ENCODE data around the gene PLAAT4.
A peak's percentile ranks its signal among the peaks of the same experiment; 100 is the strongest.

PLAAT4 gene, protein sequence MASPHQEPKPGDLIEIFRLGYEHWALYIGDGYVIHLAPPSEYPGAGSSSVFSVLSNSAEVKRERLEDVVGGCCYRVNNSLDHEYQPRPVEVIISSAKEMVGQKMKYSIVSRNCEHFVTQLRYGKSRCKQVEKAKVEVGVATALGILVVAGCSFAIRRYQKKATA

DNA sequence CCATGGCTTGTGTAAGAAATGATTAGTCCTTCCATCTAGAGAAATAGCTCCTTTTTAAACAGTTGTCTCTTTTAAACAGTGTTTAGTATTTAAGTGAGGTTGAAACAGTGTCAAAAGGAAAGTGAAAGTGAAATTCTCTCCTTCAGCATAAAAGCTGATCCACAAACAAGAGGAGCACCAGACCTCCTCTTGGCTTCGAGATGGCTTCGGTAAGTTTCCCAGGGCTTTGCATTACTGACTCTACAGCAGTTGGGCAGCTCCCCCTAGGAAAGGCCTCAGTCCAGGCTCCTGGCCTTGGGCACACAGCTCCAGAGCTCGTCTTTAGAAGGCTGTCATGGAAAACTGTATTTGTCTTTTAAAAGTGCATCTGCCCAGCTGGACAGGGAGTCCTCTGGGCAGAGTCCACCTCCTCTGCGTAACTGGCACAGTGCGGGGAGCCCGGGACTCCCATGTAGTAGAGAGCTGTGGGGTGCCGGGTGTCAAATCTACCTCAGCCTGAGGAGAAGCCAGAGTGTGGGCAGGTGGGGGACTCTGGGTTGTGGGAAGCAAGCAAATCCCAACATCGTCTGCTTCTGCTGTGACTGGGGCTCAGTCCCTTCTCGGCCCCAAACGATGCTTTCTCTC is at the start of gene PLAAT4:
Gene PLAAT4 (plus strand): TSS at position 140 of the 624 bp plus-strand sequence. CDS start 61 bp downstream, at position 201.
- DNase-seq, result peak; percentile 53
- Histone ChIP-seq H3K27ac (no peak within 1 kb of the TSS), H3K27me3 (replicated peaks) (no peaks in the 10 kb centered on the region), H3K4me3 (ENCODE audit: low read depth, low read length) (peak within 1 kb of the TSS; percentile 22), H3K36me3 (replicated peaks) (no peaks in the 10 kb centered on the region)
- in situ Hi-C loops (cut with HindIII; ENCODE audit: low pct_ligation_motif_present, low sequenced_read_pairs), result no loop called here
- TF ChIP-seq, protein P1, sequence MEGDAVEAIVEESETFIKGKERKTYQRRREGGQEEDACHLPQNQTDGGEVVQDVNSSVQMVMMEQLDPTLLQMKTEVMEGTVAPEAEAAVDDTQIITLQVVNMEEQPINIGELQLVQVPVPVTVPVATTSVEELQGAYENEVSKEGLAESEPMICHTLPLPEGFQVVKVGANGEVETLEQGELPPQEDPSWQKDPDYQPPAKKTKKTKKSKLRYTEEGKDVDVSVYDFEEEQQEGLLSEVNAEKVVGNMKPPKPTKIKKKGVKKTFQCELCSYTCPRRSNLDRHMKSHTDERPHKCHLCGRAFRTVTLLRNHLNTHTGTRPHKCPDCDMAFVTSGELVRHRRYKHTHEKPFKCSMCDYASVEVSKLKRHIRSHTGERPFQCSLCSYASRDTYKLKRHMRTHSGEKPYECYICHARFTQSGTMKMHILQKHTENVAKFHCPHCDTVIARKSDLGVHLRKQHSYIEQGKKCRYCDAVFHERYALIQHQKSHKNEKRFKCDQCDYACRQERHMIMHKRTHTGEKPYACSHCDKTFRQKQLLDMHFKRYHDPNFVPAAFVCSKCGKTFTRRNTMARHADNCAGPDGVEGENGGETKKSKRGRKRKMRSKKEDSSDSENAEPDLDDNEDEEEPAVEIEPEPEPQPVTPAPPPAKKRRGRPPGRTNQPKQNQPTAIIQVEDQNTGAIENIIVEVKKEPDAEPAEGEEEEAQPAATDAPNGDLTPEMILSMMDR (IDR thresholded peaks at IDR 0.05; ENCODE audit: low read depth, low read length, missing control alignments), result peak; percentile 5

DNA sequence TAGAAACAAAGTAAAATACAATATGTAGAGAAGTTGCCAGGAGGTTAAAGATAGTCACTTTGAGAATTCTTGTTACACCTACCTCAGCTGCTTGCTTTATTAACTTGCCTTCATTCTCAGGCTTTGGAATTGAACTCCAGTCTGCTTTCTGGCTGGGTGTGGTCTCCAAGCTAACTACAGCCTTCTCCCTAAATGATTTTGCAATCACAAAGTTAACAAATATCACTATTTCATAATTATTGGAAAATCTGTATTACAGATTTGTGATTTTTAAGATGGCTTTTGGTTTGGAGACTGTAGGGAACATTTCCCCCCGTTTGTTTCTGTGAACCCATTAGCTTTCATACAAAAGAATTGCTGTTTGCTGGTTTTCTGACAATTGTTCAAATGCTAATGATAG is 47.8 kb upstream of the PLAAT4 start:
- no peak overlapping the region for H3K4me3 ChIP-seq (ENCODE audit: low read depth, low read length)
- H3K36me3 ChIP-seq (replicated peaks), result no peaks in the 10 kb centered on the region
- peaks cover 8% of the 10 kb centered on the region for H3K27me3 ChIP-seq (replicated peaks)
- no peak for DNase-seq
- no peak overlapping the region for H3K27ac ChIP-seq
- TF ChIP-seq, protein P1 (IDR thresholded peaks at IDR 0.05; ENCODE audit: low read depth, low read length, missing control alignments), result no peak
- in situ Hi-C loops (cut with HindIII; ENCODE audit: low pct_ligation_motif_present, low sequenced_read_pairs), result no loop called here

GRCh38 chr11:63489879-63490278 is 46.7 kb upstream of the PLAAT4 start:
- Histone ChIP-seq H3K27ac (no peak overlapping the region), H3K27me3 (replicated peaks) (peaks cover 8% of the 10 kb centered on the region), H3K36me3 (replicated peaks) (no peaks in the 10 kb centered on the region), H3K4me3 (ENCODE audit: low read depth, low read length) (no peak overlapping the region)
- in situ Hi-C loops (cut with HindIII; ENCODE audit: low pct_ligation_motif_present, low sequenced_read_pairs), result no loop called here
- TF ChIP-seq, protein P1 (IDR thresholded peaks at IDR 0.05; ENCODE audit: low read depth, low read length, missing control alignments), result peak; percentile 27
- DNase-seq, result peak; percentile 42

- in situ Hi-C loops (cut with HindIII; ENCODE audit: low pct_ligation_motif_present, low sequenced_read_pairs), result no loop called here
- peak; percentile 6 for DNase-seq
- TF ChIP-seq, protein P1 (IDR thresholded peaks at IDR 0.05; ENCODE audit: low read depth, low read length, missing control alignments), result no peak
- Histone ChIP-seq H3K4me3 (ENCODE audit: low read depth, low read length) (peak within 1 kb of the TSS; percentile 49), H3K36me3 (replicated peaks) (no peaks in the 10 kb centered on the region), H3K27ac (no peak within 1 kb of the TSS), H3K27me3 (replicated peaks) (peaks cover 8% of the 10 kb centered on the region)
These were observed 45.9 kb upstream of the PLAAT4 start, which contains the start of gene PLAAT5 for GRCh38 chr11:63490551-63491239. Gene PLAAT5 (minus strand): TSS chr11:63491167. CDS start chr11:63491034, 133 bp downstream.

DNA sequence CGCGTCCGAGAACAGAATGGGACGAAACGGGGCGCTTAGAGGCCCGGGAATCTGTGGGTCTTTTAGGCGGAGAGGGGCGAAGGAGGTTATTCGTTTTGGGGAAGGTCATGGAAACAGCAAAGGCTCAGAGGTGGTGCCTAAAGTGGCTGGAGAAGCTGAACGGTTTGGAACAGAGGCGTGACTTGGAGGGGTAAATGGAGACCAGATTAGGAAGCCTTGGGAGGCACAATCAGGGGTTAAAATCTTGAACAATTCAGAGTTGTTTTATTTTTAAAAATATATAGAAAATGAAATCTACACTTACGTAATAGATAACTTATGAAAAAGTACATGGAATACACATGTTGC is 45.4 kb upstream of the PLAAT4 start:
- H3K4me3 ChIP-seq (ENCODE audit: low read depth, low read length), result peak overlapping the region; percentile 49
- H3K27me3 ChIP-seq (replicated peaks), result peaks cover 8% of the 10 kb centered on the region
- H3K27ac ChIP-seq, result no peak overlapping the region
- no peaks in the 10 kb centered on the region for H3K36me3 ChIP-seq (replicated peaks)
- in situ Hi-C loops (cut with HindIII; ENCODE audit: low pct_ligation_motif_present, low sequenced_read_pairs), result no loop called here
- TF ChIP-seq, protein P1 (IDR thresholded peaks at IDR 0.05; ENCODE audit: low read depth, low read length, missing control alignments), result no peak
- DNase-seq, result no peak
